Uterus (tissue), 4 donors: ENCODE results near the gene IL16. TPM values are rescaled to one million over a fixed set of nuclear protein-coding genes. Genes with fewer than 3 reads are reported as not detected.

Source experiments
- DNase-seq, 2 donors: peaks; one replicate each; pipeline ENCODE4 v3.0.0-alpha.2; 2019 to 2020
- H3K27ac ChIP-seq, 2 donors: fragments of 200-600 bp; sonication (generic); 1 replicate in 1 of 2; 2 replicates in 1 of 2; pipeline ENCODE4 v1.5.1; 2016 to 2018
- H3K27me3 ChIP-seq, 2 donors: fragments of 200-600 bp; sonication (generic); one replicate each; pipeline ENCODE4 v1.5.1; 2018 to 2019; ENCODE audit warnings: control low read depth in 1 of 2
- H3K36me3 ChIP-seq, 2 donors: fragments of 200-600 bp; sonication (generic); one replicate each; pipeline ENCODE4 v1.5.1; 2019; ENCODE audit warnings: control low read depth in 1 of 2
- H3K4me1 ChIP-seq, 2 donors: fragments of 200-600 bp; sonication (generic); one replicate each; pipeline ENCODE4 v1.5.1; 2018 to 2019; ENCODE audit warnings: control low read depth in 1 of 2
- H3K4me3 ChIP-seq, 2 donors: fragments of 200-600 bp; sonication (generic); 1 replicate in 1 of 2; 2 replicates in 1 of 2; pipeline ENCODE4 v1.5.1; 2018 to 2019; ENCODE audit warnings: mild to moderate bottlenecking in 1 of 2
- H3K9me3 ChIP-seq, 2 donors: fragments of 200-600 bp; sonication (generic); one replicate each; pipeline ENCODE4 v1.5.1; 2019; ENCODE audit warnings: control low read depth in 1 of 2
- POLR2A ChIP-seq, 2 donors: fragments of 450-650 bp; IDR thresholded peaks; one replicate each; pipeline ENCODE4 v1.6.1; 2016; ENCODE audit warnings: antibody characterized with exemption in 2 of 2, mild to moderate bottlenecking in 1 of 2, moderate library complexity in 1 of 2
- intact Hi-C: fragments of 100-400 bp; cut with DNase I; formaldehyde crosslinking; loops from one replicate; pipeline ENCODE4 v1.15.1; 2023; ENCODE audit warnings: low total_unique reads
- total RNA-seq, 4 donors: library from RNA; depleted of rRNA in 3 of 4; stranded (reverse); fragments of >200 nt in 3 of 4; gene quantifications; one replicate each; pipeline versions ENCODE4 v1.1.0 to v1.2.4, GENCODE V29; 2014 to 2023
- TF ChIP-seq, protein P1 (sequence below), 4 experiments: fragments of 200-600 bp in 2 of 4; fragments of 450-650 bp in 2 of 4; sonication (generic) in 2 of 4; IDR thresholded peaks; one replicate each; pipeline ENCODE4 v1.5.1; 2016 to 2019; ENCODE audit warnings: antibody characterized with exemption in 4 of 4, mild to moderate bottlenecking in 2 of 4, moderate library complexity in 1 of 4
- donor health status: DM: yes; HTN: yes; CAD: no.

The IL16 gene
- total RNA-seq, 4 donors from 2014 or later, result 16.6 to 69.2 (median 23.1) TPM

DNA sequence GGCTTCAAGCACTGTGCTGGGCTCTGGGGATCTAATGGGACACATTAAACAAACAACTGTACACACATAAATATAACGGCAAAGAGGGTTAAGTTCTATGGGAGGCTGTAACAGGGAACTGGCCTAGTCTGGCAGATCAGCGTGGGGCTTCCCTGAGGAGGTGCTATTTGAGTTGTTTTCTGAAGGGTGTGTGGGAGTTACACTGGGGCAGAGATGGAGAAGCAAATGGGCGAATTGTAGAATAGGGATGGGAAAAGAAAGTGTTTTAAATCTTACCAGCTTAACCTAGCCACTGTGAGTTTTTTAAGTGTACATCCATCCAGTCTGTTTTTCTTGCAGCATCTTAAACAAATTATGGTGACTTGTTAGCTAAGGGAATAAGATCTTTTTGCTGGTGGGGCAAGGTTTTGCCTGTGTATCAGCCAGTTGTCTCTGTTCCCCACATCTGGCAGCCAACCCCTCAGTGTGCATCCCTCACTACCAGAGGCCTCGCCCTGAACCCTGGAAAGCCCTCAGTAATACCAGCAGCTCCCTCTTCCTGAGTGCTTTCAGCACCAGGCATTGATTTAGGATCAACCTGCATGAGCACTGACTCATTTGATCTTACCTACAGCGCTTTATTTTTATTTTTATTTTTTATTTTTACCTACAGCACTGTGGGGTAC lies 10.9 kb upstream of the IL16 start:
- Histone ChIP-seq H3K36me3 (no peaks in the 10 kb centered on the region), H3K9me3 (no peaks in the 10 kb centered on the region), H3K27ac (peak overlapping the region; percentile 67 to 73), H3K4me1 (no peaks in the 10 kb centered on the region), H3K4me3 (no peak overlapping the region), H3K27me3 (no peaks in the 10 kb centered on the region)
- DNase-seq, result no peak
- TF ChIP-seq, protein P1, sequence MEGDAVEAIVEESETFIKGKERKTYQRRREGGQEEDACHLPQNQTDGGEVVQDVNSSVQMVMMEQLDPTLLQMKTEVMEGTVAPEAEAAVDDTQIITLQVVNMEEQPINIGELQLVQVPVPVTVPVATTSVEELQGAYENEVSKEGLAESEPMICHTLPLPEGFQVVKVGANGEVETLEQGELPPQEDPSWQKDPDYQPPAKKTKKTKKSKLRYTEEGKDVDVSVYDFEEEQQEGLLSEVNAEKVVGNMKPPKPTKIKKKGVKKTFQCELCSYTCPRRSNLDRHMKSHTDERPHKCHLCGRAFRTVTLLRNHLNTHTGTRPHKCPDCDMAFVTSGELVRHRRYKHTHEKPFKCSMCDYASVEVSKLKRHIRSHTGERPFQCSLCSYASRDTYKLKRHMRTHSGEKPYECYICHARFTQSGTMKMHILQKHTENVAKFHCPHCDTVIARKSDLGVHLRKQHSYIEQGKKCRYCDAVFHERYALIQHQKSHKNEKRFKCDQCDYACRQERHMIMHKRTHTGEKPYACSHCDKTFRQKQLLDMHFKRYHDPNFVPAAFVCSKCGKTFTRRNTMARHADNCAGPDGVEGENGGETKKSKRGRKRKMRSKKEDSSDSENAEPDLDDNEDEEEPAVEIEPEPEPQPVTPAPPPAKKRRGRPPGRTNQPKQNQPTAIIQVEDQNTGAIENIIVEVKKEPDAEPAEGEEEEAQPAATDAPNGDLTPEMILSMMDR (IDR thresholded peaks at IDR 0.05), result no peak
- no peak for TF ChIP-seq POLR2A (IDR thresholded peaks at IDR 0.05)
- intact Hi-C loops, result no loop called here

DNA sequence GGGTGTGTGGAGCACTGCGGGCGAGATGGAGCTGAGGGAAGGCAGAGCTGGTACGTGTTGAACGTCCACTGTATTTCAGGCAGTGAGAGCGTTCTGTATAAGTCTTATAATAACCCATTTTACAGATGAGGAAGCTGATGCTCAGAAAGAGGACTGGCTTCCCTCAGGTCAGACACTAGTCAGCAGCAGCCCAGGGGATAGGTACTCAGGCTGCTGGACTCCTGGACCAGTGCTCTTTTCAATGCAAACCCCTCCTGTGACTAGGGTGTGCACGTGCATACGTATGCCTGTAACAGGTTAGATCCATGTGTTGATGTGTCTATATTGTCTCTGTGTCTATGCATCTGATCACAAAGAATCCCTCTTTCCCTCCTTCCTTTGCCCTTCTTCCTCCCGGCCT lies 8.3 kb upstream of the IL16 start:
- peak overlapping the region; percentile 76 to 80 for H3K27ac ChIP-seq
- intact Hi-C loops, result no loop called here
- DNase-seq, result no peak

DNA sequence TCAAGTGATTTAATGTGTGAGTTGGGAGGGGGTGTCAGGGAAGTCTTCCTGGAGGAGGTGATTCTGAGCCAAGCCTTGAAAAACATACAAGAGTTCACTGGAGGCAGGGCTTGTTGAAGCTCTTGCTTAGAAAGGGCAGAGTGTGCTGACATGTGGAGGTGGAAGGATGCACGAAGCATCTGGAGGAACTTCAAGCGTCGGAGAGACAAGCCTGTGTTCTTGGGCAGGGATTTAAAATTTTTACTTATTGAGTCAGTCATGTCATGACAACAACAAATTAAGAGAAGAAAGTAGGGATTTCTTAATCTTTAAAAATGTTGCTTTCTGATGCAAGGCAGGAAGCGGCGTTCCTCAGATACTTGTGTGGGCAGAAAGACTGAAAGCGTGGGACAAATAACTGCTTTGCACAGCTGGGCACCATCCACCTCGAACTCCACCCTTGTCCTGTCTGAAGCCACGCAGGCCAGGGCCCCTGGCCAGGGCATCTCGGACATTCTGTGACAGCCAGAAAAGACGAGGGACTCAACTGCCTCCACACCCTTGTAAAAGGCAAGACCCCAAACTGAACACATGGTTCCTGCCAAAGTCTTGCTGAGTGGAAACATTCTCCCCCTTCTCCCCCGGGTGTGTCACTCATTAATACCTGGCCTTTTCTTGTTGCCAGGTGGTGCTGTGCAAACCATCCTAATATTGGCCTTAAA lies 6.9 kb upstream of the IL16 start:
- DNase-seq, result peak; percentile 76 to 78
- no peaks in the 10 kb centered on the region for H3K36me3 ChIP-seq
- no peaks in the 10 kb centered on the region for H3K4me1 ChIP-seq
- no peak for TF ChIP-seq POLR2A (IDR thresholded peaks at IDR 0.05)
- TF ChIP-seq, protein P1 (IDR thresholded peaks at IDR 0.05), result no peak
- no peak overlapping the region for H3K4me3 ChIP-seq
- no peaks in the 10 kb centered on the region for H3K27me3 ChIP-seq
- intact Hi-C loops, result no loop called here
- peak overlapping the region; percentile 77 to 80 for H3K27ac ChIP-seq
- no peaks in the 10 kb centered on the region for H3K9me3 ChIP-seq

More for the DNA sequence above, 8.3 kb upstream of the IL16 start:
- Histone ChIP-seq H3K4me1 (no peaks in the 10 kb centered on the region), H3K27me3 (no peaks in the 10 kb centered on the region), H3K9me3 (no peaks in the 10 kb centered on the region), H3K36me3 (no peaks in the 10 kb centered on the region), H3K4me3 (no peak overlapping the region)
- TF ChIP-seq, protein P1 (IDR thresholded peaks at IDR 0.05), result no peak
- no peak for TF ChIP-seq POLR2A (IDR thresholded peaks at IDR 0.05)

DNA sequence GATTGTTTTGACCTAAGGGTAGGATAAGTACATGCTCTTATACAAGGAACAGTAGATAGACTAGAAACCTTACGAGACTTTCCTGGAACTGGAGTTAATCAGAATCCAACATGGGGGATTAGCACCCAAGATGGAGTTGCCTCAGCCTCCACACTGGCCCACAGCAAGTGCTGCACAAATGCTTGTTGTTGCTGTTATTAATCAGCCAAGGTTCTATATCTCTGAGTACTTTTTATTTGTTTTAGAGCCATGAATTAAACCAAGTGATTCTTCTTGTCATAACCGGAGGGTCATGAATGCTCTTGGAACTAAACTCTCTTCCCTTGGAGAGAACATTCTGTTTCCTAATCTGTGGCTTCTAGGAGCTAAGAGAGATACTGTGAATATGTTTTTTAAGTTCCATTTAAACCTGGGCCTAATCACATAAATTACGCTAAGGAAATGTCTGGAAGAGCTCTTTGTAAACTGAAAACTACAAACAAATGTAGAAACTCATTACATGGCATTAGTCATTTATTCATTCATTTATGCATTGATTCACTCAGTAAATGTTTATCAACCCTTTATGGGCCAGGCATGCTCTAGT lies 5.7 kb upstream of the IL16 start:
- Histone ChIP-seq H3K27me3 (no peaks in the 10 kb centered on the region), H3K27ac (peak overlapping the region; percentile 80 to 87), H3K36me3 (no peaks in the 10 kb centered on the region), H3K4me1 (no peaks in the 10 kb centered on the region), H3K4me3 (no peak overlapping the region), H3K9me3 (no peaks in the 10 kb centered on the region)
- no peak for DNase-seq
- intact Hi-C loops, result no loop called here
- TF ChIP-seq, protein P1 (IDR thresholded peaks at IDR 0.05), result no peak
- no peak for TF ChIP-seq POLR2A (IDR thresholded peaks at IDR 0.05)

DNA sequence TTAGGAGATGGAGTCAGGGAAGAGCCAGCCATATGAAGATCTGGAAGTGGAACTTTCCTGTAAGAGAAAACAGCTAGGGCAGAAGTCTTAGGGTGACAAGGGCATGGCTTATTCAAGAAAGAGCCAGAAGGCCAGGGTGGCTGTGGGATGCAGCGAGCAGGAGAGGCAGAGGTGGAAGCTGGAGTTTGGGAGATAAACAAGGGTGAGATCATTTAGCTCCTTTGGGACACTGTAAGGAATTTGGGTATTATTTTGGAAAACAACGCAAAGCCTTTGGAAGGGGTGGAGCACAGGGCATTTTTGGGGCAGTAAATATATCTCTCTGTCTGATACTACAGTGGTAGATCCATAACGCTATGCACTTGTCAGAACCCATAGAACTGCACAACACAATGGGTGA lies 5.0 kb upstream of the IL16 start:
- no peaks in the 10 kb centered on the region for H3K4me1 ChIP-seq
- H3K4me3 ChIP-seq, result no peak overlapping the region
- no peaks in the 10 kb centered on the region for H3K27me3 ChIP-seq
- peak overlapping the region; percentile 80 to 87 for H3K27ac ChIP-seq
- no peak for DNase-seq
- no peaks in the 10 kb centered on the region for H3K9me3 ChIP-seq
- H3K36me3 ChIP-seq, result no peaks in the 10 kb centered on the region
- TF ChIP-seq POLR2A (IDR thresholded peaks at IDR 0.05), result no peak
- TF ChIP-seq, protein P1 (IDR thresholded peaks at IDR 0.05), result no peak
- intact Hi-C loops, result no loop called here
